Neural cell (in vitro differentiated cells): ENCODE measurements around the gene STUM.

Source experiments
- POLR2AphosphoS5 ChIP-seq: IDR thresholded peaks from 2 replicates; pipeline ENCODE4 v1.6.1; 2012
- TAF1 ChIP-seq: IDR thresholded peaks from 2 replicates; pipeline ENCODE4 v1.6.1; 2012; ENCODE audit warnings: low read depth
- TF ChIP-seq, protein P1 (sequence below): fragments of 450-650 bp; IDR thresholded peaks from 2 replicates; pipeline ENCODE4 v1.5.1; 2014; ENCODE audit warnings: antibody characterized with exemption, mild to moderate bottlenecking, moderate library complexity; ENCODE audit not compliant: poor library complexity, severe bottlenecking
- TF ChIP-seq, protein P2 (sequence below): IDR thresholded peaks from 2 replicates; pipeline ENCODE4 v1.6.1; 2012; ENCODE audit warnings: borderline replicate concordance

DNA sequence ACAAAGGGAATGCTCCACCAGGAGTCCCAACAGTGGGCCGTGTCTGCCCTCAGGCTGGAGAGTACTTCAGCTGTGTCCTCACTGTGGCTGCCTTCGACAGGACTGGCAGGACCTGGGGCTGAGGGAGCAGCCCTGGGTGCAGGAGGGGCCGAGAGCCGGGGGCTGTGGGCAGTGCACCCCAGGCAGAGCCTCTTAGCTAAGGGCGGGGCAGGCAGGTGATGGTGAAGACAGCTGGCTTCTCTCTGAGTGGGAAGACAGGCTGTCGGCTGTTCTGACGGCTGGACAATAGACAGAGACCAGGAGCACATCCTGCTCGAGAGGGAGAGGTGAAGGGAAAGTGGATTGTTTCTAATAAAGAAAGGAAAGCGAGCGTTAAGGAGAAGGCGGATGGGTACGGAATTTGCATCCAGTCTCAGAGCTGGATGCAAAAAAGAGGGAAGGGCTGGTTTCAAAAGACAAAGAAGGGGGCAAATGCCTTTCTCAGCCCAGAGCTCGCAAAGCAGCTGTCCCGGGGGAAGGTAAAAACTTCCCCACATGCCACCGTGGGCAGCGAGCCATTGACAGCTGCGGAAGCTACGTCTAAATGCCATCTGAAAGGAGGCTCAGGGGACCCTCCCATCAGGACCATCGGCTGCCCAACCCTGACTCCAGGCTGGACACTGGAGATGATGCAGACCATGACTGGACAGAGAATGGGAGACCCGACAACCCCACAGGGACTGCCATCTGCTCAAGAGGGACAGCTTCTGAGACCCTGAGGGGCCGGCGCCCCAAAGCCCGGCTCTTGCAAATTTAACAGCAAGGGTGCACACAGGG lies 92.0 kb downstream of the STUM start:
- TF ChIP-seq, protein P1, sequence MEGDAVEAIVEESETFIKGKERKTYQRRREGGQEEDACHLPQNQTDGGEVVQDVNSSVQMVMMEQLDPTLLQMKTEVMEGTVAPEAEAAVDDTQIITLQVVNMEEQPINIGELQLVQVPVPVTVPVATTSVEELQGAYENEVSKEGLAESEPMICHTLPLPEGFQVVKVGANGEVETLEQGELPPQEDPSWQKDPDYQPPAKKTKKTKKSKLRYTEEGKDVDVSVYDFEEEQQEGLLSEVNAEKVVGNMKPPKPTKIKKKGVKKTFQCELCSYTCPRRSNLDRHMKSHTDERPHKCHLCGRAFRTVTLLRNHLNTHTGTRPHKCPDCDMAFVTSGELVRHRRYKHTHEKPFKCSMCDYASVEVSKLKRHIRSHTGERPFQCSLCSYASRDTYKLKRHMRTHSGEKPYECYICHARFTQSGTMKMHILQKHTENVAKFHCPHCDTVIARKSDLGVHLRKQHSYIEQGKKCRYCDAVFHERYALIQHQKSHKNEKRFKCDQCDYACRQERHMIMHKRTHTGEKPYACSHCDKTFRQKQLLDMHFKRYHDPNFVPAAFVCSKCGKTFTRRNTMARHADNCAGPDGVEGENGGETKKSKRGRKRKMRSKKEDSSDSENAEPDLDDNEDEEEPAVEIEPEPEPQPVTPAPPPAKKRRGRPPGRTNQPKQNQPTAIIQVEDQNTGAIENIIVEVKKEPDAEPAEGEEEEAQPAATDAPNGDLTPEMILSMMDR: no peak
- no peak for TF ChIP-seq POLR2AphosphoS5
- TF ChIP-seq TAF1: no peak
- TF ChIP-seq, protein P2, sequence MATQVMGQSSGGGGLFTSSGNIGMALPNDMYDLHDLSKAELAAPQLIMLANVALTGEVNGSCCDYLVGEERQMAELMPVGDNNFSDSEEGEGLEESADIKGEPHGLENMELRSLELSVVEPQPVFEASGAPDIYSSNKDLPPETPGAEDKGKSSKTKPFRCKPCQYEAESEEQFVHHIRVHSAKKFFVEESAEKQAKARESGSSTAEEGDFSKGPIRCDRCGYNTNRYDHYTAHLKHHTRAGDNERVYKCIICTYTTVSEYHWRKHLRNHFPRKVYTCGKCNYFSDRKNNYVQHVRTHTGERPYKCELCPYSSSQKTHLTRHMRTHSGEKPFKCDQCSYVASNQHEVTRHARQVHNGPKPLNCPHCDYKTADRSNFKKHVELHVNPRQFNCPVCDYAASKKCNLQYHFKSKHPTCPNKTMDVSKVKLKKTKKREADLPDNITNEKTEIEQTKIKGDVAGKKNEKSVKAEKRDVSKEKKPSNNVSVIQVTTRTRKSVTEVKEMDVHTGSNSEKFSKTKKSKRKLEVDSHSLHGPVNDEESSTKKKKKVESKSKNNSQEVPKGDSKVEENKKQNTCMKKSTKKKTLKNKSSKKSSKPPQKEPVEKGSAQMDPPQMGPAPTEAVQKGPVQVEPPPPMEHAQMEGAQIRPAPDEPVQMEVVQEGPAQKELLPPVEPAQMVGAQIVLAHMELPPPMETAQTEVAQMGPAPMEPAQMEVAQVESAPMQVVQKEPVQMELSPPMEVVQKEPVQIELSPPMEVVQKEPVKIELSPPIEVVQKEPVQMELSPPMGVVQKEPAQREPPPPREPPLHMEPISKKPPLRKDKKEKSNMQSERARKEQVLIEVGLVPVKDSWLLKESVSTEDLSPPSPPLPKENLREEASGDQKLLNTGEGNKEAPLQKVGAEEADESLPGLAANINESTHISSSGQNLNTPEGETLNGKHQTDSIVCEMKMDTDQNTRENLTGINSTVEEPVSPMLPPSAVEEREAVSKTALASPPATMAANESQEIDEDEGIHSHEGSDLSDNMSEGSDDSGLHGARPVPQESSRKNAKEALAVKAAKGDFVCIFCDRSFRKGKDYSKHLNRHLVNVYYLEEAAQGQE: no peak
